KBM-7 (cell line): ENCODE results near the gene MEMO1.
A peak's percentile ranks its signal among the peaks of the same experiment; 100 is the strongest.

Experiments used
- DNase-seq: peaks from one replicate; pipeline ENCODE4 v3.0.0-alpha.2; 2015
- in situ Hi-C: fragments of 300-500 bp; cut with MboI; formaldehyde crosslinking; loops from 2 replicates; pipeline ENCODE4 v1.14.3; 2020; ENCODE audit warnings: low sequenced_read_pairs, low pct_unique_long_range_greater_than_20kb, mixed read lengths

MEMO1 gene

GRCh38 chr2:32002406-32002805, 8.4 kb downstream of the MEMO1 start:
- in situ Hi-C loops = no loop called here
- no peak for DNase-seq

- no peak for DNase-seq
- in situ Hi-C loops = no loop called here
Observed at GRCh38 chr2:31999438-31999837, 11.4 kb downstream of the MEMO1 start.

DNA sequence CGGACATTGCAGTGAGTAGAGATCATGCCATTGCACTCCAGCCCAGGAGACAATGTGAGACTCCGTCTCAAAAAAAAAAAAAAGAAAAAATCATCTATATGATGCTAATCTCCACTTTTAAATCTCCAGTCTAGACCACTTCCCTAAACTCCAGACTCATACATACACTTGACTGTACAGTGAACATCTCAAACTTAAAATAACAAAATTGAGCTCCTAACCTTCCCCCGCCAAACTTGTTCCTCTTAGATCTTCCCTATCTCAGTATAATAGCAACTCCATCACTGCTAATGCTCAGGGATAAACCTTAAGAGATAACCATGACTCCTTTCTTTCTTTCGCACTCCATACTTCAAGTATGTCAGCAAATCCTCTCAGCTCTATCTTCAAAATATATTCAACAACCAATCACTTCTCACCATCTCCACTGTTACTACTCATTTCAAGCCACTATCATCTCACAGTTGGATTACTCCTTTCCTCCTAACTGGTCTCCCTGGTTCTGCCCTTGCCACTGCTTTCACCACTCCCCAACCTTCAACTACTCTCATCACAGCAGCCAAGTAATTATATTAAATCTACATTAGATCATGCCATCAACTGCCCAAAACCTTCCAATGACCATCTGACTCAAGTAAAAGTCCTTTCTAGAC, 12.0 kb downstream of the MEMO1 start:
- peak; percentile 79 for DNase-seq
- in situ Hi-C loops = no loop called here

- in situ Hi-C loops = no loop called here
- no peak for DNase-seq
Observed at GRCh38 chr2:31997653-31998052, 13.2 kb downstream of the MEMO1 start.

- DNase-seq = no peak
- in situ Hi-C loops = no loop called here
Observed at GRCh38 chr2:31996571-31997150, 14.1 kb downstream of the MEMO1 start.

DNA sequence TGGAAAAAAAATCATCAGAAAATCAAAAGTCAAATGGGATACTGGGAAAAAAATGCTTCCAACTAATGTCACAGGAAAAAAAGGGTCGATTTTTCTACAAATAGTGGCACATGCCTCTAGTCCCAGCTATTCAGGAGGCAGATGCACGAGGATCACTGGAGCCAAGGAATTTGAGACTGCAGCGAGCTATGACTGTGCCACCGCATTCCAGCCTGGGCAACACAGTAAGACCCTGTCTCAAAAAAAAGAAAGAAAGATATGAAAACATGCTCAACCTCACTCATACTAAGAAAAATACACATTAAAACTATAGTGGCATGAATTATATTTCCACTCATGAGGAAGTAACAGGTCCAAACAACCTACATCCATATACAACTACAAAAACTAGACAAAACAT, 17.9 kb downstream of the MEMO1 start:
- in situ Hi-C loops = no loop called here
- DNase-seq = no peak

- no peak for DNase-seq
- in situ Hi-C loops = no loop called here
Observed at GRCh38 chr2:31992025-31992579, 18.7 kb downstream of the MEMO1 start.

- no peak for DNase-seq
- in situ Hi-C loops = no loop called here
Observed at GRCh38 chr2:31989946-31990345, 20.9 kb downstream of the MEMO1 start.

DNA sequence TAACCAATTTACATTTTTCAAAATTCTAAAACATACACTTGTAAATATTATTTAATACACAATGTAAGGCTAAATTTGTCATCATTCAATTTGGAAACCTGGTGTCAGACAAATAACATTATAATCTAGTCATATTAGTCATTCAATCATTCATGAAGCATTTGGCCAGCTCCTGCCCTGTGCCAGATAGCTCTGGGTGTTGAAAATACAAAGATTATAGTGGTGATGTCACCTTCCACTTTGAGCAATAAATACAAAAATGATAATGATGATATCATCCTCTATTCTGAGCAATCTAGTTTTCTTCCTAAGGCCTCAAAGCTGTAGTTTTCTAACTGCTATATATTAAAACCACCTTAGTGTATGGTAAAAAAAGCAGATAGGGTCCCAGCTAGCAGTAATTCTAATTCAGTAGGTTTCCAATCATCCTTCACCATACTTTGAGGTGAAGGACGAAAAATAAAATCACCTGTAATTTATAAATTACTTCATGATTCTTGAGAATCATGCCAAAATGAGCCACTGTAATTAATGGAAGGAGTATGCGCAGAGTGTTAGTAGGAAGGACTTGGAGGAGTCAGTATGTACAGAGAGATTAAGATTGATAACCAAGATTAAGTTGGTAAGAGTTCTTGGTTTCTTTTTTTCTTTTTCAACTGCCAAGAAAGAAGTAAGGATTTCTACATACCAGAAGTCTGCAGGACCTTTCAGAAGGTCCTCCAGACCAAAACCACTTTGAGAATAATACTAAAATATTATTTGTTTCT, 23.2 kb downstream of the MEMO1 start:
- in situ Hi-C loops = no loop called here
- no peak for DNase-seq

GRCh38 chr2:31986906-31987305, 23.9 kb downstream of the MEMO1 start:
- DNase-seq = no peak
- in situ Hi-C loops = no loop called here

GRCh38 chr2:31983762-31984467, 26.9 kb downstream of the MEMO1 start:
- in situ Hi-C loops = no loop called here
- no peak for DNase-seq

DNA sequence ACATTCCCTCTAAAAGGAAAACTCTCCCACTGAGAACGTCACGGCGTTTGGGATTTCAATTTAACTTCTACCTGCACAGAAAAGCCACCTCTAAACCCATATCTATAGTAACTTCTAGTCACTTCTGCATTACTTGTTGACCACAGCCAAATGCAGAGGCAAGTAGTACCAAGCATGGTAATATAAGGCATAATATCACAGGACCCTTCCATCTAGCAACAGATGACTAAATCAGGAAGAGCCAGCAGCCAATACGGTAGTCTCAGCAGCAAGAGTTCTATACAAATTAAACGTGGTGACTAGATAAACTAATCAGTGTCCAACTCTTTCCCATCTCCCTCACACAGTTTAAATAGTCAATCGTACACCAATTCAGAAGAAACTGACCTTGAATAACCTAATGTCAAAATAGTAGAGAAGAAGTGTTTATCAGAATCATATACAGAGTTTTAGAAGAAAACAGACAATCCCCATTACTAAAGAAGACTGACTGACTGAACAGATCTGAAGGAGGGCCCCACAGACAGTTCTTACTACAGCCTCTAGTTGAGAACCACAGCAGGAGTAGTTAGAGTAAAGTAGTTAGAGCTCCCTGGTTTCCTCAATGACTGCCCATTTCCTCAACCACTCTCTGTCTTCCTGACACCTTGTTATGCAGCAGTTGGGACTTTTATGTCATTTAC, 30.0 kb downstream of the MEMO1 start:
- in situ Hi-C loops = no loop called here
- DNase-seq = peak; percentile 44

DNA sequence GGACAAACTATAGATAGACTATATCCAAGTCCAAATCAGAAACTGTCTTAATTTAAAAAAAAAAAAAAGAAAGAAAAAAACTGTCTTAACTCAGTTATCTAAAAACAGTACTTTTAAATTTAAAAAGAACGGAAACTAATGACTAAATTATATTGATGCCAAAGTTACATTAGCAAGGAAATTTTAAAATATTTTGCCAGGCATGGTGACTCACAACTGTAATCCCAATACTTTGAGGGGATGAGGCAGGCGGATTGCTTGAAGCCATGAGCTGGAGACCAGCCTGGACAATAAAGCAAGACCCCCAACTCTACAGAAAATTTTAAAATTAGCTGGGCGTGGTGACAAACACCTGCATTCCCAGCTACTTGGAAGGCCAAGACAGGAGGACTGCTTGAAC, 30.9 kb downstream of the MEMO1 start:
- in situ Hi-C loops = no loop called here
- DNase-seq = no peak

DNA sequence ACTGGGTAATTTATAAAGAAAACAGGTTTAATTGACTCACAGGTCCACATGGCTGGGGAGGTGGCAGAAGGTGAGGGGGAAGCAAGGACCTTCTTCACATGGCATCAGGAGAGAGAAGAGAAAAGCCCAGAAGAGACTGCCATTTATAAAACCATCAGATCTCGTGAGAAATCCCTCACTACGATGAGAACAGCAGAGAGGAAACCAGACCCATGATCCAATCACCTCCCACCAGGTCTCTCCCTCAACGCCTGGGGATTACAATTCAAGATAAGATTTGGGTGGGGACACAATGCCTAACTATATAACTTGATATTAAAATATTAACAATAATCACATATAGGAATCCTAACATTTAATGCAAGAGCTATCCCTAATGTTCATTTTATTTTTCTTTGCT, 31.8 kb downstream of the MEMO1 start:
- in situ Hi-C loops = no loop called here
- DNase-seq = no peak

- DNase-seq = no peak
- in situ Hi-C loops = no loop called here
Observed at GRCh38 chr2:31978436-31978835, 32.4 kb downstream of the MEMO1 start.

DNA sequence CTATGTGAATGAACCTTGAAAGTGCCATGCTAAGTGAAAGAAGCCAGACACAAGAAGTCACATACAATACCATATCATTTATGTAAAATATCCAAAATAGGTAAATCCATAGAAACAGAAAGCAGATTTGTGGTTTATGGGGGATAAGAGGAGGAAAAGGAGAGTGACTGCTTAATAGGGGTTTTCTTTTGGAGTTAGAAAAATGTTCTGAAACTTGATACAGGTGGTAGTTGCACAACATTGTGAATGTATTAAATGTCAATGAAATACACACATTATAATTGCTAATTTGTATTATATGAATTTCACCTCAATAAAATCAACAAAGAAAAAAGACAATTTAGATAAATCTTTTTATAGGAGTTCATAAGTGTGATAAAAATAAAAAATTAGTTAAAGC, 37.1 kb downstream of the MEMO1 start:
- in situ Hi-C loops = no loop called here
- DNase-seq = no peak

DNA sequence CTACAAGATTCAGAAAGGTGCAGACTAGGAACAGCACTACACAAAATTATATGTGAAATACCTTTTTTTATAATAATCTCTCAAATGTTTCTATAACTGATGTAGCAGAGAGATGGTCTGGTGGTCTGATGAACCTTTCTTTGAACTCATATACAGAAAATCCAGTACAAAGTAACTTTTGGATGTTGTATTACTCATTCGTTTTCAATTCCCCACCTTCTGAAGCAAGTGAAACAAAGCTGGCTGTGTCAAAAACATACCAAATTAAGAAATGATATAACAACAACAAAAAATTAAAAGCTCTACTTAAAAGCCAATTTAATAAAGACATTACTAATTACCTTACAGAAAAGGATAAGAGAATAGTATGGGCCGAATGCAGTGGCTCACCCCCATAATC, 38.7 kb downstream of the MEMO1 start:
- in situ Hi-C loops = no loop called here
- no peak for DNase-seq

GRCh38 chr2:31969178-31969577, 41.6 kb downstream of the MEMO1 start:
- no peak for DNase-seq
- in situ Hi-C loops = no loop called here

GRCh38 chr2:31967790-31968189, 43.0 kb downstream of the MEMO1 start:
- DNase-seq = no peak
- in situ Hi-C loops = no loop called here
